DND-41 (cell line): ENCODE results near the gene TAS1R2.

ENCODE experiments used
- ATAC-seq: fragments of 200-7000 bp; cut with Tn5 transposase; 3 replicates; pipeline ENCODE4 v1.9.1; 2021; ENCODE audit warnings: low read depth; ENCODE audit not compliant: insufficient read depth
- DNase-seq: peaks from one replicate; pipeline ENCODE4 v3.0.0-alpha.2; 2020
- H2AFZ ChIP-seq: 2 replicates; pipeline ENCODE4 v1.6.0; 2012; ENCODE audit warnings: low read depth, low read length
- H3K27ac ChIP-seq: 2 replicates; pipeline ENCODE4 v1.5.1; 2012; ENCODE audit warnings: low read length, inconsistent platforms
- H3K27me3 ChIP-seq: fragments of 200-600 bp; sonication (generic); 2 replicates; pipeline ENCODE4 v1.6.0; 2012; ENCODE audit warnings: low read length, mild to moderate bottlenecking, inconsistent platforms; ENCODE audit not compliant: insufficient read depth, poor library complexity
- H3K36me3 ChIP-seq: 2 replicates; pipeline ENCODE4 v1.5.1; 2012; ENCODE audit warnings: low read length, inconsistent platforms; ENCODE audit not compliant: insufficient read depth
- H3K4me1 ChIP-seq: 2 replicates; pipeline ENCODE4 v1.5.1; 2012; ENCODE audit warnings: mild to moderate bottlenecking, low read length; ENCODE audit not compliant: insufficient read depth
- H3K4me2 ChIP-seq: 2 replicates; pipeline ENCODE4 v1.6.0; 2012; ENCODE audit warnings: mild to moderate bottlenecking, moderate library complexity, low read length, inconsistent platforms; ENCODE audit not compliant: insufficient read depth
- H3K4me3 ChIP-seq, 2 experiments: fragments of 200-600 bp in 1 of 2; shearing (Covaris generic) in 1 of 2; 2 replicates each; pipeline ENCODE4 v1.5.1; 2012 to 2016; ENCODE audit warnings: inconsistent platforms in 2 of 2, low read length in 2 of 2, mild to moderate bottlenecking in 2 of 2, low read depth in 1 of 2, moderate library complexity in 1 of 2
- H3K79me2 ChIP-seq: 2 replicates; pipeline ENCODE4 v1.6.0; 2012; ENCODE audit warnings: low read length, inconsistent platforms; ENCODE audit not compliant: insufficient read depth
- H3K9ac ChIP-seq: 2 replicates; pipeline ENCODE4 v1.6.0; 2012; ENCODE audit warnings: low read depth, mild to moderate bottlenecking, inconsistent platforms, low read length, moderate library complexity
- H3K9me3 ChIP-seq: 2 replicates; pipeline ENCODE4 v1.5.1; 2012; ENCODE audit warnings: low read length, moderate library complexity, mild to moderate bottlenecking, inconsistent platforms; ENCODE audit not compliant: insufficient read depth, severe bottlenecking
- H4K20me1 ChIP-seq: 2 replicates; pipeline ENCODE4 v1.6.0; 2012; ENCODE audit warnings: low read length; ENCODE audit not compliant: insufficient read depth
- CTCF ChIP-seq: IDR thresholded peaks from 2 replicates; pipeline ENCODE4 v1.5.1; 2012; ENCODE audit warnings: borderline replicate concordance, low read length, moderate library complexity, mild to moderate bottlenecking; ENCODE audit not compliant: poor library complexity, severe bottlenecking; ENCODE audit errors: extremely low read depth
- EZH2 ChIP-seq: IDR thresholded peaks from 3 replicates; pipeline ENCODE4 v1.6.1; 2012; ENCODE audit warnings: borderline replicate concordance, low read depth, mild to moderate bottlenecking, moderate library complexity, low read length, inconsistent platforms; ENCODE audit not compliant: severe bottlenecking

Gene TAS1R2

GRCh38 chr1:18798946-18799345, 60.5 kb downstream of the TAS1R2 start:
- no peaks in the 10 kb centered on the region for H3K9me3 ChIP-seq
- H3K4me3 ChIP-seq, result no peak overlapping the region
- H3K36me3 ChIP-seq, result no peaks in the 10 kb centered on the region
- no peak for ATAC-seq
- no peak overlapping the region for H3K9ac ChIP-seq
- H3K27me3 ChIP-seq, result no peaks in the 10 kb centered on the region
- no peaks in the 10 kb centered on the region for H3K4me1 ChIP-seq
- no peak overlapping the region for H2AFZ ChIP-seq
- H4K20me1 ChIP-seq, result no peaks in the 10 kb centered on the region
- TF ChIP-seq EZH2 (no peak), CTCF (no peak)
- no peak for DNase-seq
- no peaks in the 10 kb centered on the region for H3K79me2 ChIP-seq
- no peak overlapping the region for H3K27ac ChIP-seq
- H3K4me2 ChIP-seq, result no peak overlapping the region

- H3K4me1 ChIP-seq, result no peaks in the 10 kb centered on the region
- no peak for ATAC-seq
- no peak overlapping the region for H3K4me2 ChIP-seq
- H3K27me3 ChIP-seq, result no peaks in the 10 kb centered on the region
- no peaks in the 10 kb centered on the region for H3K9me3 ChIP-seq
- H2AFZ ChIP-seq, result no peak overlapping the region
- H3K27ac ChIP-seq, result no peak overlapping the region
- no peak for DNase-seq
- no peaks in the 10 kb centered on the region for H4K20me1 ChIP-seq
- no peak for TF ChIP-seq EZH2
- no peak for TF ChIP-seq CTCF
- no peak overlapping the region for H3K9ac ChIP-seq
- H3K79me2 ChIP-seq, result no peaks in the 10 kb centered on the region
- H3K4me3 ChIP-seq, result no peak overlapping the region
- no peaks in the 10 kb centered on the region for H3K36me3 ChIP-seq
Measured at GRCh38 chr1:18798533-18798932, 60.9 kb downstream of the TAS1R2 start.

GRCh38 chr1:18796950-18797349, 62.5 kb downstream of the TAS1R2 start:
- Histone ChIP-seq H3K4me3 (no peak overlapping the region), H3K27me3 (no peaks in the 10 kb centered on the region), H4K20me1 (no peaks in the 10 kb centered on the region), H3K4me1 (no peaks in the 10 kb centered on the region), H2AFZ (no peak overlapping the region), H3K9ac (no peak overlapping the region), H3K36me3 (no peaks in the 10 kb centered on the region), H3K4me2 (no peak overlapping the region), H3K27ac (no peak overlapping the region), H3K9me3 (no peaks in the 10 kb centered on the region), H3K79me2 (no peaks in the 10 kb centered on the region)
- DNase-seq, result no peak
- no peak for TF ChIP-seq CTCF
- no peak for TF ChIP-seq EZH2
- ATAC-seq, result no peak
